K562 treated with DMSO at 1 percent for 24 hours (cell line): Measurements from ENCODE around the gene DLK1. TPM values are rescaled to one million over a fixed set of nuclear protein-coding genes. Genes with fewer than 3 reads are reported as not detected.

ENCODE experiments used
- total RNA-seq: library from RNA; unstranded; fragments of 300-600 nt; gene quantifications from 2 replicates; pipeline ENCODE4 v1.2.3, GENCODE V29; 2022; ENCODE audit warnings: low read depth; ENCODE audit not compliant: insufficient read depth

The DLK1 gene
- 293 and 329 TPM in 2 replicates for total RNA-seq

GRCh38 chr14:100726550-100727085, at the start of gene DLK1:
DLK1 (plus strand) TSS chr14:100726892; CDS start chr14:100727069, 177 bp downstream.

Other genes with a start within 250 kb of the DLK1 start
- gene BEGAIN, start 139.5 kb upstream of the DLK1 start, total RNA-seq = 0.38 TPM in 1 of 2 replicates, not detected in the other
- 1.8 and 3.2 TPM in 2 replicates for gene MEG3, start 99.2 kb downstream of the DLK1 start, total RNA-seq
- gene RTL1, start 176.8 kb downstream of the DLK1 start, total RNA-seq = not detected in 2 replicates